Measurements from ENCODE around the gene LGI4.

LGI4 gene

GRCh38 chr19:35077411-35078223, 57.2 kb downstream of the LGI4 start:
- no peak overlapping the region for H3K9ac ChIP-seq (ENCODE audit: low read length)
- peaks cover 4% of the 10 kb centered on the region; the same call in 1 of the 2 replicates for H3K9me3 ChIP-seq (ENCODE audit: control insufficient read depth, insufficient read depth, low read depth, low read length)
- H3K36me3 ChIP-seq (ENCODE audit: control insufficient read depth, insufficient read depth, low read length): no peaks in the 10 kb centered on the region
- H3K27ac ChIP-seq (ENCODE audit: low read depth, low read length): no peak overlapping the region
- no peaks in the 10 kb centered on the region for H3K4me1 ChIP-seq (ENCODE audit: control insufficient read depth, insufficient read depth, low read length)
- no peak overlapping the region for H3K4me3 ChIP-seq (ENCODE audit: low read depth, low read length)
- H3K27me3 ChIP-seq (ENCODE audit: control insufficient read depth, insufficient read depth, low read length): no peaks in the 10 kb centered on the region

- no peaks in the 10 kb centered on the region for H3K27me3 ChIP-seq (ENCODE audit: control insufficient read depth, insufficient read depth, low read length)
- H3K4me3 ChIP-seq (ENCODE audit: low read depth, low read length): no peak overlapping the region
- H3K36me3 ChIP-seq (ENCODE audit: control insufficient read depth, insufficient read depth, low read length): no peaks in the 10 kb centered on the region
- H3K27ac ChIP-seq (ENCODE audit: low read depth, low read length): no peak overlapping the region
- no peaks in the 10 kb centered on the region for H3K9me3 ChIP-seq (ENCODE audit: control insufficient read depth, insufficient read depth, low read depth, low read length)
- no peak overlapping the region for H3K9ac ChIP-seq (ENCODE audit: low read length)
- no peaks in the 10 kb centered on the region for H3K4me1 ChIP-seq (ENCODE audit: control insufficient read depth, insufficient read depth, low read length)
Observed at GRCh38 chr19:35076657-35077056, 58.2 kb downstream of the LGI4 start.

GRCh38 chr19:35076026-35076370, 58.9 kb downstream of the LGI4 start:
- no peaks in the 10 kb centered on the region for H3K27me3 ChIP-seq (ENCODE audit: control insufficient read depth, insufficient read depth, low read length)
- H3K4me3 ChIP-seq (ENCODE audit: low read depth, low read length): no peak overlapping the region
- H3K36me3 ChIP-seq (ENCODE audit: control insufficient read depth, insufficient read depth, low read length): no peaks in the 10 kb centered on the region
- H3K9ac ChIP-seq (ENCODE audit: low read length): no peak overlapping the region
- no peaks in the 10 kb centered on the region for H3K4me1 ChIP-seq (ENCODE audit: control insufficient read depth, insufficient read depth, low read length)
- H3K27ac ChIP-seq (ENCODE audit: low read depth, low read length): no peak overlapping the region
- H3K9me3 ChIP-seq (ENCODE audit: control insufficient read depth, insufficient read depth, low read depth, low read length): no peaks in the 10 kb centered on the region

GRCh38 chr19:35075202-35076025, 59.4 kb downstream of the LGI4 start:
- Histone ChIP-seq H3K9ac (ENCODE audit: low read length) (no peak overlapping the region), H3K27me3 (ENCODE audit: control insufficient read depth, insufficient read depth, low read length) (no peaks in the 10 kb centered on the region)

More at GRCh38 chr19:35075202-35076025, 59.4 kb downstream of the LGI4 start:
- Histone ChIP-seq H3K27ac (ENCODE audit: low read depth, low read length) (no peak overlapping the region), H3K9me3 (ENCODE audit: control insufficient read depth, insufficient read depth, low read depth, low read length) (peaks cover 3% of the 10 kb centered on the region; the same call in 1 of the 2 replicates), H3K36me3 (ENCODE audit: control insufficient read depth, insufficient read depth, low read length) (no peaks in the 10 kb centered on the region), H3K4me3 (ENCODE audit: low read depth, low read length) (no peak overlapping the region), H3K4me1 (ENCODE audit: control insufficient read depth, insufficient read depth, low read length) (no peaks in the 10 kb centered on the region)

Measured in HUES6 (cell line).